NK-92 (cell line): ENCODE measurements around the gene YAF2.
"Not testable (repeated sequence)": the region's sequence is repeated elsewhere in the genome, so short reads cannot be mapped to it uniquely, and the experiment has no call there.

ENCODE experiments used
- DNase-seq: peaks from one replicate; lab custom pipeline; 2025; ENCODE audit not compliant: unreplicated experiment; lab: John Stamatoyannopoulos, UW

The YAF2 gene

DNA sequence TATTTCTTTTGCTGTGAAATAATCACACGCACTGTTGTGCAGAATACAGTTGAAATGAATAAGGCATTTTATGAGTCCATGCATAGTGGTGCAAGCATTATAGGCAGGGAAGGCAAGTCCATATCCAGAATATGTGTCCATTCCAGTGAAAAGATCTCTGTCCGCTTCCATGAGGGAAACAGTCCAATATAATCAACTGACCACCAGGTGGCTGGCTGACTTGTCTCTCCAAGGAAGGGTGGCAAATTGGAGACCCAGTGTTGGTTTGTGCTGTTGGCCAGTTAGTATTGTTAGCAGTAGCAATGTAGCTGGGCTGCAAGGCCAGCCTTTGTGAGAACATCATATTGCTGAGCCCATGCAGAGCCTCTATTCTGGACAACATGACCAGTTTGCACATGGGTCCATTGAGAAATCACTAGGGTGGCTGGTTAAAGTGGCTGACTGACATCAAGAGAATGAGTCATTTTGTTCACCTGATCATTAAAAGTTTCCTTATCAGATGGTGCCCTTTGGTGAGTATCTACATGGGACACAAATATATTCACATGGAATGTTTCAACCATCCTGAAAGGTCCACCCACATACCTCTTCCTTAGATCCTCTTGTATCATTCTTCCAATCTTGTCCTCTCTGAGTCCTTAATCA, 17.3 kb upstream of the YAF2 start:
- DNase-seq = no peak

- not testable (repeated sequence) for DNase-seq
Measured at GRCh38 chr12:42252645-42253044, 14.6 kb upstream of the YAF2 start.

GRCh38 chr12:42249033-42249432, 11.0 kb upstream of the YAF2 start:
- DNase-seq = not testable (repeated sequence)

GRCh38 chr12:42240131-42240750, 2.2 kb upstream of the YAF2 start:
- DNase-seq = no peak

DNA sequence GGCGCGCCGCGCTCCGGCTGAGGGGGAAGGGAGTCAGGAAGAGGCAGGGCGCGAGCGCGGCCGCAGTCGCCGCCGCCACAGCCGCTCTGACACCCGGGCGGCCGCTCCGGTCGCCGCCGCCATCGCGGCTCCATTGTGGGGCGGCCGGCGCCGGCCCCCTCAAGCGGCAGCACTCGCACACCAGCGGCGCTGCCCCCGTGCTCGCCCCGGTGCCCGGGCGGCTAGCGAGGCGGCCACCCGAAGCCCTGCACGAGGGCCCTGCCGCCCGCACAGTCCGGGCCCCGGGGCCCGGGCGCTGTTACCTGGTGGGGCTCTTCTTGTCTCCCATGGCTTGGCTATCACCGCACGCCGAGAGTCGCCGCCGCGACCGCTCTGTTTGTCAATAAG, 202 bp downstream of the YAF2 start:
- no peak for DNase-seq

DNA sequence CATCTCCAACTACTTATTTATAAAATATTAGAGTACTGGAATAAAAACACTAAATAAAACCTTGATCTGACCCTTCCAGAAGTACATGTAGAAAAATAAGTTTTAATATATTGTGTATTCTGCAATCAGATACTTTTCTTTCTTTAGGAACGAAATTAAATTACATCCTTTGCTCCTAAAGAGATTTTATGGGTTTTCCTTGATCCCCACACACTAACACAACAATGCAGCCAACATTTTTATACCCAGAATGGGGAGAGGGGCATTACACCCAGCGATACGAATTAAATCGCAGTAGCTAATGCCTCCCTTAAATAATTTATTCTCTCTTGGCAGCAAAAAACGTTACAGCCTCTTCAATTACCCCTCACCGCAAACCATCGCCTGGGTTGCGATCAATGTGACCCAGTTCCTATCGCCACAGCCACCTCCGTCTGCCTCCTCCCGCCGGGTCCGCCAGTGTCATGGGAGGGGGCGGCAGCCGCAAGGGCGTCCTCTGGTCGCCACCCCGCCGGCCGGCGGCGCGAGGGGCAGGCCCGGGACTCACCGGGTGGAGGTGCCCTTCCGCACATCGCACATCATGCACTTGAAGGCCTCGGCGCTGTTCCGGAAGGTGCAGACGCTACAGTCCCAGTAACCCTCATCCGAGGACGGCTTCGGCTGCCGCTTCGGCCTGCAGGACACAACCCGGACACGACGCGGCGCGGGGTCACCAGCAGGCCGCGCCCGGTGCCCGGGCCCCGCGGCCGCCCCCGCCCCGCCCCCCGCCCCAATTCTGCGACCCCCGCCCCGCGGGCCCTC, 796 bp downstream of the YAF2 start:
- DNase-seq = no peak

DNA sequence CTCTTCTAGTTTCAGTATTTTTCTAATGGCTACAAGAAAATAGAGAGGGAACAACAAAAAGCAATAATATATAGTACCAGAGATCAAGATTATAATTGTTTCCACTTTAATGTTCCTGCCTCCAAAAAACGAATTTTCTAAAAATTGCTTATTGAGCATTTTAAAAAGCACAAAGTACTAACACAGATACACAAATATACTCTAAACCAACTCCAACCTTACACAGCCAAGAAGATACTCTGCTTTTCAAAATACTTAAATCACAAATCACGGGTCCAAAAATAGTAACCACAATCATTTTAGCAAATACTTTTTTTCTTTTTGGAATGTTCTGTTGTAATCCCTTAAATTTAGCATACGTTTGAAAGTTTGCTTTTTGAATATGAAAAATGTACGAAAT, 2.0 kb downstream of the YAF2 start:
- DNase-seq = no peak

- DNase-seq = no peak
Measured at GRCh38 chr12:42235426-42235825, 2.6 kb downstream of the YAF2 start.

DNA sequence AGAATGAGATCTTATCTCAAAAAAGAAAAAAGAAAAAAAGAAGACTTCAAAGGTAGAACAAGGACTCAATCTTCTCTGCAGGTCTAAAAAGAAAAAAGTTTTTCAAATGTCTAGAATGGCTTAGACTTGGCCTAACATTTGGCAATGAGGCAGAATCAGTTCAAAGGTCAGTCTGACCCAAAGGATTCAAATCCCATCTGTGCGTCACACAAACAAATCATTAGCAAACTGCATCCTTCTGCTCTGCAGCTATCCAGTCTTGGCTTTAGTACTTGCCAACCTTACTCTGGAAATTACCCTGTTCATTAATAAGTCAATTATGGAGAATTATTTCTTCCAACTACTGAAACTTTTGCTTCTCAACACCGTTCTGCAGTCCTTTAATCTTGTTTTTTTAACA, 3.1 kb downstream of the YAF2 start:
- DNase-seq = no peak

GRCh38 chr12:42227525-42227924, 10.5 kb downstream of the YAF2 start:
- DNase-seq = not testable (repeated sequence)

DNA sequence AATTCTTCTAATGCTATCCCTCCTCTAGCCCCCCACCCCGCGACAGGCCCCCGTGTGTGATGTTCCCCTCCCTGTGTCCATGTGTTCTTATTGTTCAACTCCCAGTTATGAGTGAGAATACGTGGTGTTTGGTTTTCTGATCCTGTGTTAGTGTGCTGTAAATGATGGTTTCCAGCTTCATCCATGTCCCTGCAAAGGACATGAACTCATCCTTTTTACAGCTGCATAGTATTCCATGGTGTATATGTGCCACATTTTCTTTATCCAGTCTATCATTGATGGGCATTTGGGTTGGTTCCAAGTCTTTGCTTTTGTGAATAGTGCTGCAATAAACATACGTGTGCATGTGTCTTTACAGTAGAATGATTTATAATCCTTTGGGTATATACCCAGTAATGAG, 13.5 kb downstream of the YAF2 start:
- not testable (repeated sequence) for DNase-seq

GRCh38 chr12:42222724-42223123, 15.3 kb downstream of the YAF2 start:
- DNase-seq = no peak

DNA sequence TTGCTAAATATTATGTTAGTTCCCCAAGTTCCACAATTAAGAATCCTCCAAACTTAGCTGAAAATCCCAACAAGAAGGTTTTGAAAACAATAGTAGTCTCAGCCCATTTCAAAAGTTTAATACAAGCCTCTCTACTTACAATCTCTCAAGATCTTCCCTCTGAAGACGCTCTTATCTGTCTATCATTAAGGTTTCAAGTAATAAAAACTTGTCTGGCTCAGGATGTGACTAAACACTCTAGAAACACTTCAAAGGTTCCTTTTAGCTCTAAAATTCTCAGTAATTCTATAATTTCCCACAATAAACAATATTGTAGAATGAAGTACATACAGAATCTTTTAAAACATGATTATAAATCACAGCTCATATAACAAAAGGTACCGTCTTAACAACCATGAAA, 16.3 kb downstream of the YAF2 start:
- DNase-seq = no peak

- no peak for DNase-seq
Measured at GRCh38 chr12:42217656-42218055, 20.4 kb downstream of the YAF2 start.

GRCh38 chr12:42216737-42217136, 21.3 kb downstream of the YAF2 start:
- no peak for DNase-seq

DNA sequence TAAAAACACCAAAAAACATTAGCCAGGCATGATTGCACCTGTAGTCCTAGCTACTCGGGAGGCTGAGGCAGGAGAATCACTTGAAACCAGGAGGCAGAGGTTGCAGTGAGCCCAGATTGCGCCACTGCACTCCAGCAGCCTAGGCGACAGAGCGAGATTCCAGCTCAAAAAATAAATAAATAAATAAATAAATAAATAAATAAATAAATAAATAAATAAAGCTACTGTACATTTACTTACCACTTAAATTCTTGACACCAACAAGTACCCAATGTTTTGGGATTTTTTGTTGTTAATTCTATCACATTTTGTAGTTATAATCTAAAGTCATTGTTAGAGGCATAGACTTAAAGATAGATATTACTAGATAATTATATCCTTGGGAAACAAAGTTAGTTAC, 22.3 kb downstream of the YAF2 start:
- not testable (repeated sequence) for DNase-seq

GRCh38 chr12:42213954-42214426, 24.1 kb downstream of the YAF2 start:
- no peak for DNase-seq

GRCh38 chr12:42213023-42213422, 25.0 kb downstream of the YAF2 start:
- no peak for DNase-seq

DNA sequence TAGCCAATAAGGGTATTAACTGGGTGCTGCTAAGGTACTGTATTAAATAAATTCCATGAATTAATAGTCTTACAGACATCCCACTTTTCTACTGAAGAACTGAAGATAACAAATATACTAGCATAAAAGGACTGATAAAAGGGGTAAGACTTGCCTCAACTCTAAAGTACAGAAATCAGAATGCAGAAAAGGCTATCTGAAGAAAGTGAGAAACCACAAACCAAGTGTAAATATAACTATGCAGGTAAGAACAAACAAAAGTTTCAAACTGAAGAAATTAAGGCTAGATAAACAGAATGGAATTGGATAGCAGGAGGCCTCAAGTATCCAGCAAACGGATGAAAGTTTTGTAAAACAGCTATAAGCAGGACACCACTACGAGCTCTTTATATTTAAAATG, 29.5 kb downstream of the YAF2 start:
- no peak for DNase-seq

- DNase-seq = no peak
Measured at GRCh38 chr12:42204819-42205218, 33.2 kb downstream of the YAF2 start.

DNA sequence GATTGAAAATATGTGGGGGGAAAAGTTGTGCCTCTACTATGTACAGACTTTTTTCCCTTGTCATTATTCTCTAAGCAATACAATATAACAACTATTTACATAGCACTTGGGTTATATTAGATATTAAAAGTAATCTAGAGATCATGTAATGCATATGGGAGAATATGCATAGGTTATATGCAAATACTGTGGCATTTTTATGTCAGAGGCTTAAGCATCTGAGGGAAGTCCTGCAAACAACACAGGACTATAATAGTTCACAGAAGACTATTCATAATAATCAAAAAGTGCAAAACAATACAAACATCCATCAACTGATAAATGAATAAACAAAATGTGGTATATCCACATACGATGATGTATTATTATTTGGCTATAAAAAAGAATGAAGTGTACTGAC, 33.7 kb downstream of the YAF2 start:
- no peak for DNase-seq

DNA sequence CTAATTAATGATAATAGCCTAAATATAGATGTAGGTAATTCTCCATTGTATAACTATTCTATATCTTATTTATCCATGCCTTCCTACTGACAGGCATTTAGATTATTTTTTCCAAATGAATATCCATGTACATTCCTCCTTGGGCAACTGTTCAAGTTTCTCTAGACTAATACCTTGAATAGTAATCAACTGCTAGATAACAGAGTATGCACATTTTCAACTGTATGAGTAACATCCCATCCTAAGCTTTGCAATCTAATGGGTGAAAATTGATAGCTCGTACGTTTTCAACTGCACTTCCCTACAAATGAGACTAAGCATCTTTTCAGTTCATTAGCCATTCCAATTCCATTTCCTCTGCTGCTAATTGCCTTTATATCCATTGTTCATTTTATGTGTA, 37.0 kb downstream of the YAF2 start:
- no peak for DNase-seq
